Measurements from ENCODE around the gene USP34.

GRCh38 chr2:61205132-61205531, 265.8 kb downstream of the USP34 start:
- TF ChIP-seq, protein P1, sequence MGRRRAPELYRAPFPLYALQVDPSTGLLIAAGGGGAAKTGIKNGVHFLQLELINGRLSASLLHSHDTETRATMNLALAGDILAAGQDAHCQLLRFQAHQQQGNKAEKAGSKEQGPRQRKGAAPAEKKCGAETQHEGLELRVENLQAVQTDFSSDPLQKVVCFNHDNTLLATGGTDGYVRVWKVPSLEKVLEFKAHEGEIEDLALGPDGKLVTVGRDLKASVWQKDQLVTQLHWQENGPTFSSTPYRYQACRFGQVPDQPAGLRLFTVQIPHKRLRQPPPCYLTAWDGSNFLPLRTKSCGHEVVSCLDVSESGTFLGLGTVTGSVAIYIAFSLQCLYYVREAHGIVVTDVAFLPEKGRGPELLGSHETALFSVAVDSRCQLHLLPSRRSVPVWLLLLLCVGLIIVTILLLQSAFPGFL (CRISPR knock-in tag; IDR thresholded peaks at IDR 0.05) = no peak
- TF ChIP-seq CCAR2 (IDR thresholded peaks at IDR 0.05; ENCODE audit: low read depth, low read length) (no peak), MLX (CRISPR knock-in tag; conservative IDR thresholded peaks at IDR 0.05) (no peak), CTCF (IDR thresholded peaks at IDR 0.05 in 2 of 3, conservative IDR thresholded peaks at IDR 0.05 in 1 of 3; ENCODE audit: insufficient read depth in 2 of 3, low read depth in 1 of 3, low read length in 3 of 3) (no peak), POLR2B (IDR thresholded peaks at IDR 0.05; ENCODE audit: low read depth, partially characterized antibody) (no peak), HDAC6 (IDR thresholded peaks at IDR 0.05; ENCODE audit: low read depth, low read length) (no peak)

Data from K562 (cell line).